Glomerular endothelial cell (primary cell): ENCODE data around the gene P4HB. TPM values are rescaled to one million over a fixed set of nuclear protein-coding genes. Genes with fewer than 3 reads are reported as not detected.

Experiments used
- DNase-seq: peaks from one replicate; pipeline ENCODE4 v3.0.0-alpha.2; 2011; ENCODE audit warnings: low read depth, low spot score; ENCODE audit errors: extremely low read depth
- total RNA-seq: library from RNA; depleted of rRNA; stranded (reverse); fragments of >200 nt; gene quantifications from 2 replicates; pipeline ENCODE4 v1.2.3, GENCODE V29; 2015

P4HB gene
- 3,025 and 3,034 TPM in 2 replicates for total RNA-seq

- DNase-seq, result no peak
Measured at GRCh38 chr17:81859906-81860755, at the start of gene P4HB. P4HB (minus strand) TSS chr17:81860535; CDS start chr17:81860471, 64 bp downstream.

GRCh38 chr17:81909231-81909630, 48.9 kb upstream of the P4HB start:
- DNase-seq, result no peak

DNA sequence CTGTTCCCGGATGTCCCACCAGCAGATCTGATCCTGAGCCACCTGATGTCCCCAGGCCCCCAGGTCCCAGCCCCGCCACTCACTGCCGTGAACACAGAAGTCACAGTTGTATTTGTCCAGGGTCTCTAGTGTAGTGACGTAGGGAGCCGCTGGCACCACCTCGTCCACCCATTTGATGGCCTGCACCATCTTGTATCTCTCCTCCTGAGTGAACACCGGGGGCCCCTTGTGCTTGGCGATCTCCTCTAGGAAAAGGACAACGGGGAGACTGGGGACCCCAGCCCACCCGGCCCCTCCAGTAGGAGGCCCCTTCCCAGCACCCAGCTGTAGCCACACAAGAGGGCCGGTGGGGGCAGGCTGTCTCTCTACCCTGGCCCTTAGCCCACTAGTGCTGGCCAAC, 48.5 kb upstream of the P4HB start:
- DNase-seq, result no peak

DNA sequence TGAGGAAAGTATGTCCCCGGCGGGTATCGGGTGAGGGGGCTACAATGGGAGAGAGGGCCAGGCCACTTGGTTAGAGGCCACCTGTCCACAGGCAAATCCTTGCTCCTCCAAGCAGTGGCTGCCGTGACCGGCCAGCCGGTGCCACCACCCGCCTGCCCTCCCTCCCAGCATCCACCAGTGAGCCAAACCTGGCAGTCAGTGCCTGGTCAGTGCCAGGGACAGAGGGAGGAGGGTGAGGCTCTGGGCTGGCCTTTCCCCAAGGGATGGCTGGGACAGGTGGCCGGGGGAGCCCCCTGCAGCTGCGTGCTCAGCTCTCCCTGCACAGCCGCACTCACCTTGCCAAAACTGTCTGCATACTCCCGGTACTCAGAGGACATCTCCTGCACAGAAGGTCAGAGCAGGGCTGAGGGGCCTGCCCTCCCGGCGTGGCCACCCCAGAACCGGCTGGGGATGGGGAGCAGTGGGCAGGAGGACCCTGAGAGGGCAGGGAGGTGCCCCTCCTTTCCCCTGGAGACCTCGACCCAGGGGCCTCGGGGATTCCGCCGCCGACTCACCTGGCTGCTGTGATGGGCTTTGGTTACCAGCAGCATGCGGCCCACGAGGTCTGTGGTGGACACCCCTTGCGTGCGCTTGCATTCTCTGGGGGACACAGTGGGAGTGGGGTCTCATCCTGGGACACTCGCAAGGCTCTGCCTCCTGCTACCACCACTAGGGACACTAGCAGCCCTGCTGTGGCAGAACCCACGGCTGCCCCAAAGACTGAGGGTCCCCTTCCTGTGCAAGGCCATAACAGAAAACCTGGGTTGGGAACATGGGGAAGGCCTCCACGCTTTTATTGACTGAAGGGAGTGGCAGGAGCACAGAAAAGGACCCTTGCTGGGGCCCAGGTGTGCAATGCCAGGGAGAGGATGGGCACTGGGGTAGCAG, 47.1 kb upstream of the P4HB start:
- DNase-seq, result no peak

DNA sequence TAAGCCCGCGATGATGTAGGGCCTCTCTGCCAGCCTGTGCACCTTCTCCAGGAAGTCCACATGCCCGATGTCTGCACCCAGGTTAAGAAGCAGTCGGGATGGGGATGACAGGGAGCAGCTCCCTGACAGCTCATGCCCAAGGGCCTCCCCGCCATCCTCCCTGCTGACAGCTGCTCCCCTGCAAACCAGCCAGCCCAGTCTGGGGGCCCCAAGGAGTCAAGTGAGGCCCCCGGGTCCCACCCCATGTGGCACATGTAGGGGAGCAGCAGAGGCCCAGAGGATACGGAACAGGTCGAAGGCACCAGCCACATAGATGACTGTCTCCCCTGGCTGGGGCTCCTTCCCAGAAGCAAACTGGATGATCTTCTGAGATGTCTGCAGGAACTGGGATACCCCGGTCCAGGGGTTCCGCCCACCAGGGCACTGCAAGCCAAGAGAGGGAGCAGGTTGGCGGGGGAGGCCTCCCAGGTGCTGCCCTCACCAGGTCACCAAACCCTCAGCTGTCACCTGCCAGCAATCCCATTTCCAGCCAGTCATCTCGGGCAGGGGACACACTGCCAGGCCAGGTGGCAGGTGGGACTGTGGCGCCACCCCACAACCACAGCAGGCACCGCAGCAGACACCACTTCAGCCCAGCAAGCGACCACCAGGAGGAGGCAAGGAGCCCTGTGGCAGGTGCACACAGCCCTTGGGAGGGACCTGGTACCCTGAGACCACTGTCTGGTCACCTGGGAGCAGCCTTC, 46.3 kb upstream of the P4HB start:
- no peak for DNase-seq

DNA sequence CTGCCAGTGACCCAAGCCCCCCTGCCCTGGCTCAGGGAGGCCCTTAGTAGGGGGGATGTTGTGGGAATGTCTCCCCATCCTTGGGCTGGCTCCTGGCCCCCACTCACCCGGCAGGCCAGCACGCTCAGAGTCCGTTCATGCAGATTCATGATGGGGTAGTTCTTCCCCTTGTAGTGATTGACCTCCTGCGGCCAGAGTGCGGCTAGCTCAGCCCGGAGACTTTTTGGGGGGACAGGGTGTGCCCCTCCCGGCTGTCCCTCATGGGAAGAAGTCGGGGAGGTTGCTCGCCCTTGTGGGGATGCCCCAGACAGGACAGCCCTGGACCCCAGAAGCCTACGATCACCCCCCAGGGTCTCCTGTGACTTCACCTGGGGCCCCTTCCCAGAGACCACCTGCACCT, 45.7 kb upstream of the P4HB start:
- no peak for DNase-seq

GRCh38 chr17:81905424-81905875, 45.1 kb upstream of the P4HB start:
- DNase-seq, result no peak

DNA sequence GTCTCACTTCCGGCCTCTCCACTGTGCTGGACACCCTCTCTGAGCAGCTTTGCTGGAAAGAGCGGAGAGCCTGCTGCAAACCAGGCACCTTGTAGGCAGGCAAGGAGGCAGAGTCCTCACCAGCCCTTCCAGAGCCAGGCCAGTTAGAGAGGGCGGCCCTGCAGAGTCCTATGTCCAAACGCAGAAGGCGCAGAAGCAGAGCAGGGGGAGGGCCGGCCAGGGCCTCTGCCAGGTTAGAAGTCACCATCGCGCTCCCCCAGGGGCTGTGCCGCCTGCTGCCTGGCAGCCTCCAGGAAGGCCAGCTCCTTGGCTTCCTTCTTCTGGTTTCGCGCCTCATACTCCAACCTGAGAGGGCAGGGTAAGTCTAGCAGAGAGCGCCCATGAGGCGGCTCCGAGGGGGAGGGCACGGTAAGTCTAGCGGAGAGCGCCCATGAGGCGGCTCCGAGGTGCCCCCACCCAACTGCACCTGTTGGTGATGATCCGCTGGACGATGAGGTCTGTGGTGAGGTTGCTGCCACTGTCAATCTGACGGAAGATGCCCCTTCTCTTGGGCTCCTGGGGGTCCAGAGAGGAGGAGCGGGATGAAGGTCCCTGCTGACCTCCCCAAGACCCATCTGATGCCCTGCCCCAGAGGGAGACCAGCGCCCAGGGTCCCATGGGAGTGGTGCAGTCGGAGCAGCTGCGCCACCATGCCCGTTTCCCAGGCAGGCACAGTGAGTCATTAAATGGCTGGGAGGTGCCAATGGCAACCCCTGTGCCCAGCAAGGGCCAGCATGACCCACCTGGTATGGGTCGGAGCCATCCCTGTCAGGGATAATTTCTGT, 44.5 kb upstream of the P4HB start:
- no peak for DNase-seq

- no peak for DNase-seq
Measured at GRCh38 chr17:81903896-81904599, 43.7 kb upstream of the P4HB start.

GRCh38 chr17:81903415-81903831, 43.1 kb upstream of the P4HB start:
- no peak for DNase-seq

- DNase-seq, result no peak
Measured at GRCh38 chr17:81902653-81903414, 42.5 kb upstream of the P4HB start.

- no peak for DNase-seq
Measured at GRCh38 chr17:81902023-81902652, 41.8 kb upstream of the P4HB start, which contains the start of gene NPB. NPB (plus strand) TSS chr17:81902238; CDS start chr17:81902278, 40 bp downstream.

DNA sequence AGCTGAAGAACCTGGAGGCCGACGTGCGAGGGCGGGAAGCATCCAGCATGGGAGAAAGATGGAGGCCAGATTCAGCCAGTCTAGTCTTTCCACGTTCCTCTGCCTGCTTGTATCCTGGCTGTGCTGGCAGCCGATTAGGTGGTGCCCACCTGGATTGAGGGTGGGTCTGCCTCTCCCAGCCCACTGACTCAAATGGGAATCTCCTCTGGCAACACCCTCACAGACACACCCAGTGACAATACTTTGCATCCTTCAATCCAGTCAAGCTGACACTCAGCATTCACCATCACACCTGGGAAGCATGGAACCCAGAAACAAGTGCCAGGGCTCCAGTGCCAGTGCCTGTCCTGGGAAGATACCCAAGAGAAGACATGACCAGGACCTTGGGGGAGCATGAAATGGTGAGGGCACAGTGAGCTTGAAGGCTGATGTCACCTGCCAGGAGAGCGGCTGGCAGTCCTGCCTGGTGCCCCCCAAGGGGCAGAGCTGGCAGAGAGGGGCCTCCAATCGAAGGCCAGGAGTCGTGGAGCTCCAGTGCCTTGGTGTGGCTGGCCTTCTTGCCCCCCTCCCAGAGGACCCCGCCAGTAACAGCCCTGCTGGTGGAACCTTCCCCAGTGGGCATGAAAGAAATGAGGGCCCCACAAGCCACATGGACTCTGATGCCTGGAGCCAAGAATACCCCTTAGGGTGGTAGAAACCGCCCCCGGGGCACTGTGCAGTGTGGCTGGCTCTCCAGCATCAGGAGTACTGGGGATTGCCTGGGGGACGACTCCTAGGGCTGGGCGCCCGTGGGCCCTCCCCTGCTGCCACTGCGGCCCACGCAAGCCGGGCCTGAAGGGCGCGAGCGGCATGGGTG, 41.1 kb upstream of the P4HB start:
- no peak for DNase-seq

- DNase-seq, result no peak
Measured at GRCh38 chr17:81900181-81900820, 40.0 kb upstream of the P4HB start.

DNA sequence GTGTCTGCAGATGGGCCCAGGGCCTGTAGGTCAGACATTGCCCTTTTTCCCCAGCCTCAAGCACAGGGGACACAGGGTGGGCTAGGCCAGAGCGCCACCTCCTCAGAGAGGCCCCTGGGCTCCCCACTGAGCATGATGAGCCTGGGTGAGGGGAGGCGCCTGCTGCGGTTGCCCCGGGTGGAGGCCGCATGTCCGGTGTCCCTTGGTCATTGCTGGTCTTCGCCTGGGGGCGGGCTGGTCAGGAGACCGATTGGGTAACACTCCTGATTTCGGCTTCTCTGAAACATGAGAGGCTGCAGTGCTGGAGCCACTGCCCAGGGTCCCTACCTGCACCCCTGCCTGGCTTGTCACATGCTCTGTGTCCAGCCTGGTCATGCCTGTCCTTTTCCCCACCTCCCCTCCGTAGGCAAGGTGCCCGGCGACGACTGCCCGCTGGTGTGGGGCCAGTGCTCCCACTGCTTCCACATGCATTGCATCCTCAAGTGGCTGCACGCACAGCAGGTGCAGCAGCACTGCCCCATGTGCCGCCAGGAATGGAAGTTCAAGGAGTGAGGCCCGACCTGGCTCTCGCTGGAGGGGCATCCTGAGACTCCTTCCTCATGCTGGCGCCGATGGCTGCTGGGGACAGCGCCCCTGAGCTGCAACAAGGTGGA, 39.3 kb upstream of the P4HB start:
- DNase-seq, result no peak

- DNase-seq, result no peak
Measured at GRCh38 chr17:81898885-81899284, 38.5 kb upstream of the P4HB start.
